Activated CD8-positive, alpha-beta memory T cell treated with anti-CD3 and anti-CD28 coated beads, Interleukin-2, amount 50 U/mL, for 24 hours (primary cell): Measurements from ENCODE around the gene MPDU1.

Experiments
- DNase-seq: peaks from one replicate; pipeline ENCODE4 v3.0.0-alpha.2; 2020; ENCODE audit errors: extremely low read depth

The MPDU1 gene

GRCh38 chr17:7583253-7584109, at the start of gene MPDU1:
Gene MPDU1, plus strand, starts transcription at chr17:7583852. Its CDS starts 11 bp downstream, at chr17:7583863.
- DNase-seq: peak; percentile 90

GRCh38 chr17:7538050-7538449, 45.6 kb upstream of the MPDU1 start:
- DNase-seq: no peak

GRCh38 chr17:7538891-7539545, 44.6 kb upstream of the MPDU1 start:
- no peak for DNase-seq

- DNase-seq: no peak
These were observed 42.5 kb upstream of the MPDU1 start for GRCh38 chr17:7541074-7541621.

GRCh38 chr17:7544911-7545310, 38.7 kb upstream of the MPDU1 start:
- DNase-seq: no peak

GRCh38 chr17:7548585-7549400, 34.9 kb upstream of the MPDU1 start, which contains the start of gene TNFSF12:
Gene TNFSF12, plus strand, starts transcription at chr17:7549058. Its CDS starts 96 bp downstream, at chr17:7549154.
- no peak for DNase-seq

- no peak for DNase-seq
These were observed 34.1 kb upstream of the MPDU1 start for GRCh38 chr17:7549401-7550055.

- DNase-seq: no peak
These were observed 33.3 kb upstream of the MPDU1 start for GRCh38 chr17:7550344-7550743.

- no peak for DNase-seq
These were observed 32.3 kb upstream of the MPDU1 start for GRCh38 chr17:7551396-7551795.

GRCh38 chr17:7552621-7553051, 31.0 kb upstream of the MPDU1 start:
- DNase-seq: no peak

- no peak for DNase-seq
These were observed 30.3 kb upstream of the MPDU1 start for GRCh38 chr17:7553356-7553755.

- DNase-seq: no peak
These were observed 28.2 kb upstream of the MPDU1 start for GRCh38 chr17:7555320-7555948.

- no peak for DNase-seq
These were observed 27.0 kb upstream of the MPDU1 start for GRCh38 chr17:7556627-7557026.

GRCh38 chr17:7557147-7557764, 26.4 kb upstream of the MPDU1 start:
- DNase-seq: no peak

- DNase-seq: no peak
These were observed 25.7 kb upstream of the MPDU1 start for GRCh38 chr17:7557775-7558543.

- DNase-seq: no peak
These were observed 24.9 kb upstream of the MPDU1 start, which contains the start of gene TNFSF13 for GRCh38 chr17:7558544-7559319. Gene TNFSF13, plus strand, starts transcription at chr17:7558750. Its CDS starts 290 bp downstream, at chr17:7559040.

GRCh38 chr17:7559320-7560171, 24.1 kb upstream of the MPDU1 start:
- DNase-seq: no peak
